ENCODE measurements around the gene HSF4.

DNA sequence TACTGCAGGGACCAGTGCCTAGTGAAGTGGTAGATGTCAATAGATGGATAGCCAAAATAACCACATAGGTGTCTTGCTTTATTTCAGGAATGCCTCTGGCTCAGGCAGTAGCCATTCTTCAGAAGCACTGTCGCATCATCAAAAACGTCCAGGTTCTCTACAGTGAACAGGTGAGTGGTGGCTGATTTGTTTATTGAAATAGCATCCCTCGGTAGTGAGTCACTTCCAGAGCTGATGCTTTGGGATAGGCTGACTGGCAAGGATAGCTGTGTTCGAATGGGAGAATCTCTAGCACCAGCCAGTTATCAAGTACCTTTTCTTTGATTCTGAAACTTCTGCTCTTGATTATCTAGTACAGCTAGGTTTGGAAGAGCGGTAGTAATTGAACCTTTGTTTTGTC lies 44.5 kb upstream of the HSF4 start:
- TF ChIP-seq, protein P1, sequence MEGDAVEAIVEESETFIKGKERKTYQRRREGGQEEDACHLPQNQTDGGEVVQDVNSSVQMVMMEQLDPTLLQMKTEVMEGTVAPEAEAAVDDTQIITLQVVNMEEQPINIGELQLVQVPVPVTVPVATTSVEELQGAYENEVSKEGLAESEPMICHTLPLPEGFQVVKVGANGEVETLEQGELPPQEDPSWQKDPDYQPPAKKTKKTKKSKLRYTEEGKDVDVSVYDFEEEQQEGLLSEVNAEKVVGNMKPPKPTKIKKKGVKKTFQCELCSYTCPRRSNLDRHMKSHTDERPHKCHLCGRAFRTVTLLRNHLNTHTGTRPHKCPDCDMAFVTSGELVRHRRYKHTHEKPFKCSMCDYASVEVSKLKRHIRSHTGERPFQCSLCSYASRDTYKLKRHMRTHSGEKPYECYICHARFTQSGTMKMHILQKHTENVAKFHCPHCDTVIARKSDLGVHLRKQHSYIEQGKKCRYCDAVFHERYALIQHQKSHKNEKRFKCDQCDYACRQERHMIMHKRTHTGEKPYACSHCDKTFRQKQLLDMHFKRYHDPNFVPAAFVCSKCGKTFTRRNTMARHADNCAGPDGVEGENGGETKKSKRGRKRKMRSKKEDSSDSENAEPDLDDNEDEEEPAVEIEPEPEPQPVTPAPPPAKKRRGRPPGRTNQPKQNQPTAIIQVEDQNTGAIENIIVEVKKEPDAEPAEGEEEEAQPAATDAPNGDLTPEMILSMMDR (IDR thresholded peaks at IDR 0.05 in 4 of 5, conservative IDR thresholded peaks at IDR 0.05 in 1 of 5), result no peak
- TF ChIP-seq POLR2A (IDR thresholded peaks at IDR 0.05), result no peak

All from gastrocnemius medialis (tissue), 4 donors.